ENCODE results near the gene CRYBB1. TPM values are rescaled to one million over a fixed set of nuclear protein-coding genes. Genes with fewer than 3 reads are reported as not detected.
A peak's percentile ranks its signal among the peaks of the same experiment; 100 is the strongest.

The CRYBB1 gene
- total RNA-seq, 3 donors from 2014 or later = 2.6 TPM; not detected in 2

DNA sequence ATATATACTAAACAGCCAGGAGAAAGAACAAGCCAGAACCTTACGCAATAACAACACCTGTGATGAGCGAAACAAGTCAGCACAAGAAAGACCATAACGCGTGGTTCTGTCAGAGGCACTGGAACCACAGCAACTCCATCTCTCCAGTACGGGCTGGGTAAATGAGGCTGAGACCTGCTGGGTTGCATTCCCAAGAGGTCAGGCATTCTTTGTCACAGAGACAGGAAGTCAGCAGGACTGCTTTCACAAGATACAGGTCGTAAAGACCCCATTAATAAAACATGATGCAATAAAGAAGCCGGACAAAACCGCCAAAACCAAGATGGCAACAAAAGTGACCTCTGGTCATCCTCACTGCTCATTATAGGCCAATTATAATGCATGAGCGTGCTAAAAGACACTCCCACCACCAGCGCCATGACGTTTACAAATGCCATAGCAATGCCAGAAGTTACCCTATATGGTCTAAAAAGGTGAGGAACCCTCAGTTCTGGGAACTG, 49.6 kb downstream of the CRYBB1 start:
- no peak overlapping the region for H3K4me3 ChIP-seq
- DNase-seq (ENCODE audit: low spot score in 2 of 2) = peak in 1 of 2 donors; percentile 84
- no peaks in the 10 kb centered on the region for H3K4me1 ChIP-seq
- peak in 2 of 3 donors; percentile 49 to 59 for TF ChIP-seq POLR2AphosphoS5 (IDR thresholded peaks at IDR 0.05)
- TF ChIP-seq, protein P1, sequence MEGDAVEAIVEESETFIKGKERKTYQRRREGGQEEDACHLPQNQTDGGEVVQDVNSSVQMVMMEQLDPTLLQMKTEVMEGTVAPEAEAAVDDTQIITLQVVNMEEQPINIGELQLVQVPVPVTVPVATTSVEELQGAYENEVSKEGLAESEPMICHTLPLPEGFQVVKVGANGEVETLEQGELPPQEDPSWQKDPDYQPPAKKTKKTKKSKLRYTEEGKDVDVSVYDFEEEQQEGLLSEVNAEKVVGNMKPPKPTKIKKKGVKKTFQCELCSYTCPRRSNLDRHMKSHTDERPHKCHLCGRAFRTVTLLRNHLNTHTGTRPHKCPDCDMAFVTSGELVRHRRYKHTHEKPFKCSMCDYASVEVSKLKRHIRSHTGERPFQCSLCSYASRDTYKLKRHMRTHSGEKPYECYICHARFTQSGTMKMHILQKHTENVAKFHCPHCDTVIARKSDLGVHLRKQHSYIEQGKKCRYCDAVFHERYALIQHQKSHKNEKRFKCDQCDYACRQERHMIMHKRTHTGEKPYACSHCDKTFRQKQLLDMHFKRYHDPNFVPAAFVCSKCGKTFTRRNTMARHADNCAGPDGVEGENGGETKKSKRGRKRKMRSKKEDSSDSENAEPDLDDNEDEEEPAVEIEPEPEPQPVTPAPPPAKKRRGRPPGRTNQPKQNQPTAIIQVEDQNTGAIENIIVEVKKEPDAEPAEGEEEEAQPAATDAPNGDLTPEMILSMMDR (IDR thresholded peaks at IDR 0.05) = no peak
- peak overlapping the region; percentile 37 to 40 for H3K27ac ChIP-seq
- H3K36me3 ChIP-seq = no peaks in the 10 kb centered on the region
- H3K9me3 ChIP-seq = no peaks in the 10 kb centered on the region
- no peaks in the 10 kb centered on the region for H3K27me3 ChIP-seq
- intact Hi-C loops (cut with DNase I; ENCODE audit: low total_unique reads) = no loop called here

DNA sequence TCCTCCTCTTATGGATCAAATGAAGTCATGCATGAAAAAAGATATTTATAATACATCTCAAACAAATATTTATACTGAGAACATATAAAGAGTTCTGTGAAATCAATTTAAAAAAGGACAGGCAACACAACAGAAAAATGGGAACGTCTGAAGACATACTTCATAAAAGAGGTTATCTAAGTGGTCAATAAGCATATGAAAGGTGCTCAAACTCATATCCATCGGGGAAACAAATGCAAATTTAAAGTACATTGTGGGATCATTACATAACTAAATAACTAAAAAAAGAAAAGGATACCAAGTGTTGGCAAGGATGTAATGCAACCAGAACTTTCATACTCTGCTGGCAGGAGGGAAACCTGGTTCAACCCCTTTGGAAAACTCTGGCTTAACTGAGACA, 50.2 kb downstream of the CRYBB1 start:
- no peak for DNase-seq (ENCODE audit: low spot score in 2 of 2)
- Histone ChIP-seq H3K27me3 (no peaks in the 10 kb centered on the region), H3K4me3 (no peak overlapping the region), H3K4me1 (no peaks in the 10 kb centered on the region), H3K36me3 (no peaks in the 10 kb centered on the region), H3K9me3 (no peaks in the 10 kb centered on the region), H3K27ac (peak overlapping the region; percentile 14 to 37)
- intact Hi-C loops (cut with DNase I; ENCODE audit: low total_unique reads) = no loop called here
- TF ChIP-seq POLR2A (IDR thresholded peaks at IDR 0.05) (no peak), POLR2AphosphoS5 (IDR thresholded peaks at IDR 0.05) (no peak)
- TF ChIP-seq, protein P1 (IDR thresholded peaks at IDR 0.05) = no peak

DNA sequence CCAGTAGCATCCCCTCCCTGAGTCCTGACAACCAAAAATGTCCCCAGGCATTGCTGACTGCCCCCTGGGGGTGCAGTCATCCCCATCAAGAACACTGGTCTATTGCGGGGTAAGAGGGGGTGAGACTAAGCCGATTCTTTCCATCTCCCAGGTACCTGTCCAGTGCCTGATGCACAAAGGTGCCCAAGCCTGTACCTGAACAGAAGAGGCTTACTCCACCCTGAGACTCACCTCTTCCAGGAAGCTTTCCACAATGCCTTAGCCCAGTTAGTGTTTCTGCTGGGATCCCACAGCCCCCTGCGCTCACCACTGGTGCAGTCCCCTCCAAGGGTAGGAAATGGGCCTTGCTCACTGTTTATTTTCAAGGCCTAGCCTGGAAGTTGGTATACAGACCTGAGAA, 50.8 kb downstream of the CRYBB1 start:
- TF ChIP-seq, protein P1 (IDR thresholded peaks at IDR 0.05) = no peak
- no peak for TF ChIP-seq POLR2AphosphoS5 (IDR thresholded peaks at IDR 0.05)
- TF ChIP-seq POLR2A (IDR thresholded peaks at IDR 0.05) = no peak
- Histone ChIP-seq H3K36me3 (no peaks in the 10 kb centered on the region), H3K27me3 (no peaks in the 10 kb centered on the region), H3K4me3 (no peak overlapping the region), H3K9me3 (no peaks in the 10 kb centered on the region), H3K27ac (peak overlapping the region; percentile 14 to 37), H3K4me1 (no peaks in the 10 kb centered on the region)
- intact Hi-C loops (cut with DNase I; ENCODE audit: low total_unique reads) = no loop called here
- DNase-seq (ENCODE audit: low spot score in 2 of 2) = no peak

DNA sequence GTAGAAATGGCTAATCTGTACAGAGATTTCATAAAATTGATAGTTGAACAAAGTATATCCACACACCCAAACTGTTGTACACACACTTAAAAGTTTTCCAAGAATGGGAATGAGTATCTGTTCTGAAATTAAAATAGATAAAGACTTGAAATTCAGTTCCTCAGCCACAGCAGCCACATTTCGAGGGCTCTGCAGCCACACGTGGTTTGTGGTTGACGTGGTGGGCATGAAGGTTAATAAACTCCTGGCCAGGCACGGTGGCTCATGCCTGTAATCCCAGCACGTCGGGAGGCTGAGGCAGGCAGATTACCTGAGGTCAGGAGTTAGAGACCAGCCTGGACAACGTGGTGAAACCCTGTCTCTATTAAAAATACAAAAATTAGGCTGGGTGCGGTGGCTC, 51.9 kb downstream of the CRYBB1 start:
- no peaks in the 10 kb centered on the region for H3K36me3 ChIP-seq
- no peaks in the 10 kb centered on the region for H3K27me3 ChIP-seq
- no peaks in the 10 kb centered on the region for H3K4me1 ChIP-seq
- H3K4me3 ChIP-seq = no peak overlapping the region
- H3K9me3 ChIP-seq = no peaks in the 10 kb centered on the region
- no peak overlapping the region for H3K27ac ChIP-seq
- no peak for DNase-seq (ENCODE audit: low spot score in 2 of 2)
- intact Hi-C loops (cut with DNase I; ENCODE audit: low total_unique reads) = no loop called here
- TF ChIP-seq POLR2AphosphoS5 (IDR thresholded peaks at IDR 0.05) = no peak
- TF ChIP-seq POLR2A (IDR thresholded peaks at IDR 0.05) = no peak
- TF ChIP-seq, protein P1 (IDR thresholded peaks at IDR 0.05) = no peak

DNA sequence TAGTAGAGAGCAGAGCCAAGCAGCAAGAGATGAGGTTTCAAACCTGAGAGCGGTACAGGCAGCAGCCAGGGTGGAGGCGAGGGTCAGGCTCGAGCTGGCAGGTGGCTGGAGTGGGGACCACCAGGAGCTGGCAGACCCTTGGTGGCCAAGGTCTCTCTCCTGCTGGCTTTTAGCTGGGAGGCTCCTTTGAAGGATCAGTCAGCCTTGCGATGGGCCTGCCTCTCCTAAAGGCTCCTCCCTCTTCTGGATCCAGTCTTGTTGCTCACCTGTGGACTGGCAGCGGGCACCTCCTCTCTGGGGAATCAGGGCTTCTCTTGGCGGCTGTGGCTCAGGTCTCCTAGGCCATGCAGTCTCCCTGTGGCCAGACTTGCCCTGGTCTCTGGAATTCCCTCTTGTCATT, 52.6 kb downstream of the CRYBB1 start:
- H3K9me3 ChIP-seq = no peaks in the 10 kb centered on the region
- DNase-seq (ENCODE audit: low spot score in 2 of 2) = no peak
- no peaks in the 10 kb centered on the region for H3K27me3 ChIP-seq
- H3K27ac ChIP-seq = peak overlapping the region; percentile 13 to 41
- H3K4me3 ChIP-seq = no peak overlapping the region
- TF ChIP-seq, protein P1 (IDR thresholded peaks at IDR 0.05) = no peak
- TF ChIP-seq POLR2AphosphoS5 (IDR thresholded peaks at IDR 0.05) = no peak
- no peak for TF ChIP-seq POLR2A (IDR thresholded peaks at IDR 0.05)
- intact Hi-C loops (cut with DNase I; ENCODE audit: low total_unique reads) = no loop called here
- H3K4me1 ChIP-seq = no peaks in the 10 kb centered on the region
- H3K36me3 ChIP-seq = no peaks in the 10 kb centered on the region

Data from breast epithelium (tissue), 4 donors.